Neuron (in vitro differentiated cells): Measurements from ENCODE around the gene TBCE.
A peak's percentile ranks its signal among the peaks of the same experiment; 100 is the strongest.
"Not testable (repeated sequence)": the region's sequence is repeated elsewhere in the genome, so short reads cannot be mapped to it uniquely, and the experiment has no call there.

Experiments
- H2AFZ ChIP-seq: one replicate; pipeline ENCODE4 v1.6.1; 2013; ENCODE audit warnings: low read depth, mild to moderate bottlenecking, inconsistent platforms, low read length, moderate library complexity
- H3K27me3 ChIP-seq: one replicate; pipeline ENCODE4 v1.6.1; 2013; ENCODE audit warnings: low read length; ENCODE audit not compliant: insufficient read depth
- H3K36me3 ChIP-seq: one replicate; pipeline ENCODE4 v1.6.1; 2013; ENCODE audit warnings: low read length; ENCODE audit not compliant: insufficient read depth
- H3K4me1 ChIP-seq: one replicate; pipeline ENCODE4 v1.6.1; 2013; ENCODE audit warnings: low read length; ENCODE audit not compliant: insufficient read depth
- H3K4me3 ChIP-seq: 2 replicates; pipeline ENCODE4 v1.5.1; 2013; ENCODE audit warnings: mild to moderate bottlenecking, low read length, moderate library complexity
- H3K9me3 ChIP-seq: one replicate; pipeline ENCODE4 v1.6.1; 2013; ENCODE audit warnings: low read length

The TBCE gene

GRCh38 chr1:235331401-235331800 is 35.8 kb upstream of the TBCE start:
- Histone ChIP-seq H3K27me3 (no peaks in the 10 kb centered on the region), H2AFZ (no peak overlapping the region), H3K4me1 (peaks cover 18% of the 10 kb centered on the region), H3K36me3 (peaks cover 12% of the 10 kb centered on the region), H3K9me3 (no peaks in the 10 kb centered on the region), H3K4me3 (peak overlapping the region; percentile 77)

GRCh38 chr1:235336903-235337302 is 30.3 kb upstream of the TBCE start:
- Histone ChIP-seq H3K9me3 (no peaks in the 10 kb centered on the region), H3K4me3 (no peak overlapping the region), H3K4me1 (peaks cover 2% of the 10 kb centered on the region), H3K36me3 (peaks cover 36% of the 10 kb centered on the region), H3K27me3 (no peaks in the 10 kb centered on the region), H2AFZ (no peak overlapping the region)

GRCh38 chr1:235339746-235340145 is 27.5 kb upstream of the TBCE start:
- H3K36me3 ChIP-seq, result peaks cover 57% of the 10 kb centered on the region
- no peak overlapping the region for H2AFZ ChIP-seq
- H3K4me1 ChIP-seq, result no peaks in the 10 kb centered on the region
- no peaks in the 10 kb centered on the region for H3K9me3 ChIP-seq
- no peak overlapping the region for H3K4me3 ChIP-seq
- H3K27me3 ChIP-seq, result no peaks in the 10 kb centered on the region

GRCh38 chr1:235341334-235341733 is 25.9 kb upstream of the TBCE start:
- Histone ChIP-seq H3K4me1 (no peaks in the 10 kb centered on the region), H3K36me3 (peaks cover 55% of the 10 kb centered on the region), H3K27me3 (no peaks in the 10 kb centered on the region), H2AFZ (no peak overlapping the region), H3K9me3 (no peaks in the 10 kb centered on the region), H3K4me3 (no peak overlapping the region)

GRCh38 chr1:235342039-235342438 is 25.2 kb upstream of the TBCE start:
- Histone ChIP-seq H3K4me3 (no peak overlapping the region), H3K4me1 (no peaks in the 10 kb centered on the region), H3K9me3 (no peaks in the 10 kb centered on the region), H3K36me3 (peaks cover 51% of the 10 kb centered on the region), H3K27me3 (no peaks in the 10 kb centered on the region), H2AFZ (no peak overlapping the region)

- no peaks in the 10 kb centered on the region for H3K4me1 ChIP-seq
- no peak overlapping the region for H2AFZ ChIP-seq
- no peak overlapping the region for H3K4me3 ChIP-seq
- peaks cover 49% of the 10 kb centered on the region for H3K36me3 ChIP-seq
- H3K9me3 ChIP-seq, result no peaks in the 10 kb centered on the region
- no peaks in the 10 kb centered on the region for H3K27me3 ChIP-seq
Measured at GRCh38 chr1:235342471-235342870, 24.8 kb upstream of the TBCE start.

- Histone ChIP-seq H3K9me3 (no peaks in the 10 kb centered on the region), H2AFZ (no peak overlapping the region), H3K4me1 (no peaks in the 10 kb centered on the region), H3K36me3 (peaks cover 38% of the 10 kb centered on the region), H3K4me3 (no peak overlapping the region), H3K27me3 (no peaks in the 10 kb centered on the region)
Measured at GRCh38 chr1:235343726-235344125, 23.5 kb upstream of the TBCE start.

GRCh38 chr1:235351441-235351840 is 15.8 kb upstream of the TBCE start:
- H3K27me3 ChIP-seq, result no peaks in the 10 kb centered on the region
- peaks cover 3% of the 10 kb centered on the region for H3K36me3 ChIP-seq
- H3K4me1 ChIP-seq, result no peaks in the 10 kb centered on the region
- H3K9me3 ChIP-seq, result no peaks in the 10 kb centered on the region
- H3K4me3 ChIP-seq, result no peak overlapping the region
- H2AFZ ChIP-seq, result no peak overlapping the region

GRCh38 chr1:235351898-235352297 is 15.3 kb upstream of the TBCE start:
- no peaks in the 10 kb centered on the region for H3K27me3 ChIP-seq
- no peak overlapping the region for H2AFZ ChIP-seq
- no peak overlapping the region for H3K4me3 ChIP-seq
- no peaks in the 10 kb centered on the region for H3K4me1 ChIP-seq
- no peaks in the 10 kb centered on the region for H3K9me3 ChIP-seq
- peaks cover 3% of the 10 kb centered on the region for H3K36me3 ChIP-seq

- H3K4me3 ChIP-seq, result peak overlapping the region; percentile 0
- no peaks in the 10 kb centered on the region for H3K36me3 ChIP-seq
- H3K9me3 ChIP-seq, result peaks cover 2% of the 10 kb centered on the region
- H3K4me1 ChIP-seq, result peaks cover 7% of the 10 kb centered on the region
- H3K27me3 ChIP-seq, result no peaks in the 10 kb centered on the region
- H2AFZ ChIP-seq, result peak overlapping the region; percentile 2
Measured at GRCh38 chr1:235357485-235358373, 9.5 kb upstream of the TBCE start.

GRCh38 chr1:235358899-235359298 is 8.3 kb upstream of the TBCE start:
- H3K9me3 ChIP-seq, result peaks cover 2% of the 10 kb centered on the region
- no peaks in the 10 kb centered on the region for H3K27me3 ChIP-seq
- peaks cover 7% of the 10 kb centered on the region for H3K4me1 ChIP-seq
- no peak overlapping the region for H3K4me3 ChIP-seq
- no peaks in the 10 kb centered on the region for H3K36me3 ChIP-seq
- H2AFZ ChIP-seq, result no peak overlapping the region

- not testable (repeated sequence) for H3K9me3 ChIP-seq, H3K4me3 ChIP-seq, H3K36me3 ChIP-seq, H3K27me3 ChIP-seq, H3K4me1 ChIP-seq, H2AFZ ChIP-seq
Measured at GRCh38 chr1:235364189-235364588, 3.0 kb upstream of the TBCE start.

- Histone ChIP-seq H2AFZ (peak overlapping the region; percentile 33), H3K4me3 (no peak overlapping the region), H3K9me3 (no peaks in the 10 kb centered on the region), H3K36me3 (no peaks in the 10 kb centered on the region), H3K4me1 (peaks cover 4% of the 10 kb centered on the region), H3K27me3 (no peaks in the 10 kb centered on the region)
Measured at GRCh38 chr1:235366286-235366685, 941 bp upstream of the TBCE start.

GRCh38 chr1:235368428-235368827 is 1.2 kb downstream of the TBCE start:
- H3K36me3 ChIP-seq, result no peaks in the 10 kb centered on the region
- no peaks in the 10 kb centered on the region for H3K27me3 ChIP-seq
- H3K4me1 ChIP-seq, result peaks cover 4% of the 10 kb centered on the region
- H3K9me3 ChIP-seq, result no peaks in the 10 kb centered on the region
- no peak overlapping the region for H2AFZ ChIP-seq
- H3K4me3 ChIP-seq, result peak overlapping the region; percentile 62
